Tongue (tissue), 2 donors: ENCODE measurements around the gene TLE2. TPM values are rescaled to one million over a fixed set of nuclear protein-coding genes. Genes with fewer than 3 reads are reported as not detected.
"Not testable (repeated sequence)": the region's sequence is repeated elsewhere in the genome, so short reads cannot be mapped to it uniquely, and the experiment has no call there.

Experiments
- DNase-seq: peaks from one replicate; pipeline ENCODE4 v3.0.0-alpha.2; 2015
- total RNA-seq: library from RNA; depleted of rRNA; stranded (reverse); fragments of >200 nt; gene quantifications from one replicate; pipeline ENCODE4 v1.2.3, GENCODE V29; 2014

TLE2 gene
- total RNA-seq, 1 donor from 2014 or later = 52.7 TPM

DNA sequence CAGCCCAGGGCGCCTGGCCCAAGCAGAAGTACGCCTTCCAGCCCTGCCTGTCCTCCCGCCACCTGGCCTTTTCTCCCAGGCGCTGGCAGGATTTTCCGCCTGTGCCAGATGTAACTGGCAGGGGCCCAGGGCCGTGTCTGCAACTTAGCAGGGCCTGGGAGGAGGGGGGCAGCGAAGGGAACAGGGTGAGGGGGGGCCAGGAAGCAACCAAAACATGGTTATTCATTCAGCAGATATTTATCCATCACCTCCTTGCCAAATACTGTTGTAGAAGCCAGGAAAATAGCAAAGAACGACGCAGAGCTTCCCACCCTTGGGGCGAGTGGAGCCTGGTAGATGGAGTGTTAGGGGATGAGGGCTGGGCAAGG lies 46.1 kb downstream of the TLE2 start:
- peak; percentile 96 for DNase-seq

DNA sequence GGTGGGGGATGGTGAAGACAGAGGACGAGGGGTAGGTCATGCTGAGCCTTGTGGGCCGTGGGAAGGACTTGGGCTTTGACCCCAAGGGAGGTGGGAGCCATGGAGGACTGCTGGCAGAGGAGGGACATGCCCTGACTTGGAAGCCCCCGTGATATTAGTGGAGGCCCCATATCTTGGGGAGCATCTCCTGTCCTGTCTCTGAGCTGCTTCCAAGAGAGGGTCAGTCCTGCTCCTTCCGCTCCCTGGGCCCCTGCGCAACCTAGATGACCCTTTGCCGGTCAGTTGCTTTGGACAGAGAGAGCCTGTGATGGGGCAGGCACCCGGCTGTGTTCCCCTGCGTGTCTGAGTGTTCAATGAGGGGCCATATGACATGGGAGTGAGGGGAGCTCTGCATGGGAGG lies 46.5 kb downstream of the TLE2 start:
- no peak for DNase-seq

- DNase-seq = no peak
These were observed 47.2 kb downstream of the TLE2 start for GRCh38 chr19:2981898-2982297.

DNA sequence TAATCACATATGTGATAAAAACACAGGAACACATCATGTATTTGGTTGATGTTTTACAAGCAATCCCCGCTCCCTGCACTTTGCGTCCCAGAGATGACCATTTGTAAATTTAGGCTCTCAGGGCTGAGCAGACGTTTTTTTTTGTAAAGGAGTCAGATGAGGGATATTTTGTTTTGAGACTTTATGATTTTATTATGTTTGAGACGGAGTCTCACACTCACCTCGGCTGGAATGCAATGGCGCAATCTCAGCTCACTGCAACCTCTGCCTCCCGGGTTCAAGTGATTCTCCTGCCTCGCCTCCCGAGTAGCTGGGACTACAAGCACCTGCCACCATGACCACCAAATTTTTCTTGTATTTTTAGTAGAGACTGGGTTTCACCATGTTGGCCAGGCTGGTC lies 50.3 kb downstream of the TLE2 start:
- DNase-seq = no peak

DNA sequence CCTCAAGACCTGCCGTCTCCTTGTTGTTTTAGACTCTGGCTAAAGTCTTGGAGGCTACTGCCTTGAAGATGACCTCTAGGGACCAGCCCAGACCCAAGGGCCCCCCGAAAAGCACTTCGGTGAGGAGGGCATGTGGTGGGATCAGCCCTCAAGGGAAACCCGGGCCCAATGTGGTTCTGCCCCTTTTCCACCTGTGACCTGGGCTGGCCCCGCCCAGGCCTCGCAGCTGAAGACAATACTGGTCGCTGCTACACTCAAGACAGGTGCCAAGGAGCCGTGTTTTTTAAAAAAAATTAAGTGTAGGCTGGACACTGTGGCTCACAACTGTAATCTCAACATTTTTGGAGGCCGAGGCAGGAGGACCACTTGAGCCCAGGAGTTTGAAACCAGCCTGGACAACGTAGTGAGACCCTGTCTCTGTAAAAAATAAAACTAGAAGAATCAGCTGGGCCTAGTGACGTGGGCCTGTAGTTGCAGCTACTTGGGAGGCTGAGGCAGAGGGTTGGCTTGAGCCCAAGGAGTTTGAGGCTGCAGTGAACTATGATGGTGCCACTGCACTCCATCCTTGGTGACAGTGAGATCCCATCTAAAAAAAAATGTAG lies 50.8 kb downstream of the TLE2 start:
- DNase-seq = no peak

GRCh38 chr19:2977746-2978138 lies 51.3 kb downstream of the TLE2 start:
- no peak for DNase-seq

- peak; percentile 98 for DNase-seq
These were observed 51.9 kb downstream of the TLE2 start, which contains the start of gene TLE6 for GRCh38 chr19:2977001-2977745. TLE6 (plus strand) TSS chr19:2977564; CDS start chr19:2978234, 670 bp downstream.

DNA sequence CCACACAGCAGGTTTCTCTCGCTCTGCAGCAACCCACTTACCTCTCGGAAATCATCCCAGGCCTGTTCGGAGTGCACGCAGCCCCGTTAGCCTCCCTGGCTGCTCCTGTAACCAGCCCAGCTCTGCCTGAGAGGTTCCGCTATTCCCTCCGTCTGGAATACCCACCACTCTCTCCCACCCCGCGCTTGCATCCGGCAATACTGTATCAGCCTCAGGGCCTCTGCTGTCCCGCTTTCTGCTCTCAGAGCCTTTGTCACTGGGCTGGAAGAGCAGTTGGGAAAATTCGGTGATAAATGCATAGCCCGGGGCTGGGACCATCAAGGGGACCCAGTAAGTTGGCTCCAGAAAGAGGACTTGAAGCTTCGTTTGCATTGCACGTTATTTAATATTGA lies 52.5 kb downstream of the TLE2 start:
- no peak for DNase-seq

DNA sequence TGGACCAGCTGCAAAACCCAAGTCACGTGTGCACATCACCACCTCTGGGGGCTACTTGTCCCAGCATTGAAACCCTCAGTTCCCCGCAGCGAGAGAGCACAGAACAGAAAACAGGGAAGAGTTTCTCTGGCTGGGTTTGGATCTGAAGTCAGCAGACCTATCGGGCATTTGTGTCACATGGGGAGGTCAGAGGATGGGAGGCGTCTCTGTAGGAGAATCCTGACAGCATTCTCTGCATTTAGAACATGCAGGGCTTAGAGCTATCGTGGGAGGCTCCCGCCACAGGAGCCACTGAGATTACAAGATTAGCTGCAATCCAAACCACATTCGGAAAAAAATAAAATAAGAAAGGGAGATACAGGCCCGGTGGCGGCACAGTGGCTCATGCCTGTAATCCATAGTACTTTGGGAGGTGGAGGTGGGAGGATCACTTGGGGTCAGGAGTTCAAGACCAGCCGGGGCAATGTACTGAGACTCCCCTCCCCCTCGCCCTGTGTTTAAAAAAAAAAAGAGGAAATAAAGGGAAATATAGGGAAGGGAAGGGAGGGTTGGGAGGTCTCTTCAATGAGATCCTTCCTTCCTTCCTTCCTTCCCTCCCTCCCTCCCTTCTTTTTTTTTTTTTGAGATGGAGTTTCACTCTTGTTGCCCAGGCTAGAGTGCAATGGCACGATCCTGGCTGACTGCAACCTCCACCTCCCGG lies 54.6 kb downstream of the TLE2 start:
- no peak for DNase-seq

- DNase-seq = no peak
These were observed 55.9 kb downstream of the TLE2 start for GRCh38 chr19:2973229-2973628.

- peak; percentile 25 for DNase-seq
These were observed 58.8 kb downstream of the TLE2 start for GRCh38 chr19:2970201-2970835.

DNA sequence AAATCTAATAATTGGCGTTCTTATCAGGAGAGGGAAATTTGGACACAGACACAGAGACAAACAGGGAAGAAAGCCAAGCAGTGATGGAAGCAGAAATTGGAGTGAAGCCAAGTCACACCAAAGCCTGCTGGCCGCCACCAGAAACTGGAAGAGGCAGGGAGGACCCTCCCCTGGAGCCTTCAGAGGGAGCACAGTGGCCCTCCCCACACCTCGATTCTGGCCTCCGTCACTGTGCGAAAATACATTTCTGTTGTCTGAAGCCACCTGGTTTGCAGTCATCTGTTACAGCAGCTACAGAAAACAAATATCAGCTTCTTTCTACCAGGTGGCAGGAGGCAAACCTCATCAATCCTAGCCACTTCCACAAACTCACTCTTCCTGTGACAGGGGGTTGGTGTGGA lies 60.0 kb downstream of the TLE2 start:
- peak; percentile 92 for DNase-seq

- DNase-seq = no peak
These were observed 61.1 kb downstream of the TLE2 start for GRCh38 chr19:2967972-2968371.

DNA sequence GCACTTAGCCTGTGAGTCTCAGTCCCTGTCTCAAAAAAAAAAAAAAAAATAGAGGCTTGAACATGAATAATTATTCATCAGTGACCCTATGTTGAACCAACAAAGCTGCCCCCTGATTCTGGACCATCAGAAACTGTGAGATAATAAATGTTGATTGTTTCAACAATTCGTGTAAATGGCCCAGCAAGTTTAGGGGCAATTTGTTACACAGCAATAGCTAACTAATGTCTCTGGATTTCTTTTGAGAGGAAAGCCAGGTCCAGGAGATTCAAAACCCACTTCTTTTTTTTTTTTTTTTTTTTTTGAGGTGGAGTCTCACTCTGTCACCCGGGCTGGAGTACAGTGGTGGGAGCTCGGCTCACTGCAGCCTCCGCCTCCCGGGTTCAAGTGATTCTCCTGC lies 64.2 kb downstream of the TLE2 start:
- no peak for DNase-seq

DNA sequence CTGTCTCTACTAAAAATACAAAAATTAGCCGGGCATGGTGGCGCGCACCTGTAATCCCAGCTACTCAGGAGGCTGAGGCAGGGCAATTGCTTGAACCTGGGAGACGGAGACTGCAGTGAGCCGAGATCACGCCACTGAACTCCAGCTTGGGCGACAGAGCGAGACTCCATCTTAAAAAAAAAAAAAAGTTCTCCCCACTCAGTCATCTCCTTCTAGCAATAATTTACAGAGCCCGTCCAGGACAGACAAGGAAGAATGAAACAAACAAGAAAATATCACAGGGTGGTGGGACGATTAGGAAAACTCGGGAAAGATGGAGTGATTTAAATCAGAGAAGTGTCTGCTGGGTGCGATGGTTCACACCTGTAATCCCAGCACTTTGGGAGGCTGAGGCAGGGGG lies 65.4 kb downstream of the TLE2 start:
- DNase-seq = not testable (repeated sequence)

DNA sequence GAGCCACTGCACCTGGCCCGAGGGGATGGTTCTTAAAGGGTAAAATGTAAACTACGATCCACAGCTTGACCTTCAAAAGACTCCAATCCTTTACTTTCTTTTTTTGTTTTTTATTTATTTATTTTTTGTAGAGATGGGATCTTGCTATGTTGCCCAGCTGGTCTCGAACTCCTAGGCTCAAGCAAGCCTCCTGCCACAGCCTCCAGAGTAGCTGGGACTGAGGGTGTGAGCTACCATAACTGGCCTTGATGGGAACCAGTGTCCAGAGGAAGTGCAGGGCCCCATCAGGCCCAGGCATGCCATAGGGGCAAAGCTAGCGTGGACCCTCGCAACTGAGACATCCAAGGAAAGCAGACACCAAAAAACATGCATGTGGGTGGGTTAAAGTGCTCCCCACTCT lies 66.0 kb downstream of the TLE2 start:
- no peak for DNase-seq

- DNase-seq = peak; percentile 96
These were observed 66.9 kb downstream of the TLE2 start for GRCh38 chr19:2962018-2962670.

GRCh38 chr19:2960120-2960519 lies 69.0 kb downstream of the TLE2 start:
- no peak for DNase-seq

DNA sequence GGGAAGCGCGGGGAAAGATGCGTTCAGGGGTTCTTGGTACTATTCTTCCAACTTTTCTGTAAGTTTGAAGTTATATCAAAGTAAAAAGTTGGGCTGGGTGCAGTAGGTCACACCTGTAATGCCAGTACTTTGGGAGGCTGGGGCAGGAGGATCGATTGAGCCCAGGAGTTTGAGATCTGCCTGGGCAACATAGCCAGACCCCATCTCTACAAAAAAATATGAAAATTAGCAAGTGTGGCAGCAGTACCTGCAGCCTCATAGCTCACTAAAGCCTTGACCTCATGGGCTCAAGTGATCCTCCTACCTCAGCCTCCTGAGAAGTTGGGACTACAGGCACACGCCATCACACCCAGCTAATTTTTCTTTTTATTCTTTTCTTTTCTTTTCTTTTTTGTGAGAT lies 71.9 kb downstream of the TLE2 start:
- no peak for DNase-seq

- peak; percentile 51 for DNase-seq
These were observed 76.1 kb downstream of the TLE2 start for GRCh38 chr19:2952953-2953481.

DNA sequence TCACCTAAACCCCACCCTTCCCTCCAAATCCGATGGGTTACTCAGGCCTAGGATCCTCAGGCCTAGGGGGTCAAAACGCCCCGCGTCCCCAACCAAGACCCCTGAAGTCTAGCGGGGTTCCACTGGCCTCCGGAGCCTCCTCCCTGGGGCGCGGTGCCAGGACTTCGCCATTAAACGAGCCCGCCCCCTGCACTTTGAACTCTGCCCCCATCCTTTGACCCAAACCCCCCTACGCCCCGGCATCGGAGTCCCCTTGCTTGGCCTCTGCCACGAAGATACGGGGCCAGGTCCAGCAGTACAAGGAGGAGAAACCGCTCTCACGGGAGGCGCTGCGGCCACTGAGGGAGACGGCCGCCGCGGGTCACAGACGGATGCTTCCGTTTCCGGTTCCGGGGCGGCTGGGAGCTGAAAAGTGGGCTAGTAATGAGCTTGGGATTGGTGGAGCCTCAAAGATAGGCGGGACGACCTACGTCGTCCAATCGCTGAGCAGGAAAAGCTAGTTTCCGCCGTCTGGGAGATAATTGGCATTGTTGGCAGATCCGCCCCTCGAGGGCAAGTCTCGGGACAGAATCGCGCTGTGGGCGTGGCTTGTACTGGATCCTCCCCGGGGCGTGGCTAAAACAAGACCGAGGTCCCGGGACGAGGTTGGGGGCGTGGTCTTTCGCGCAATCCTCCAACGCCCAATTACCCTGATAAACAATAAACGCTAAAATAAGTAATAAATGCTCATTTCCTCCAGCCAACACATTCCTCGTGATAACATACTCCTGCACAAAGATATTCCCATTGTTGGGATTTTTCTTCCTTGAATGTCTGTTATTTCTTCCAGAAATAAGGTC lies 78.6 kb downstream of the TLE2 start:
- DNase-seq = peak; percentile 100
